Calu3 (cell line): Measurements from ENCODE around the gene MED31. TPM values are rescaled to one million over a fixed set of nuclear protein-coding genes. Genes with fewer than 3 reads are reported as not detected.

Source experiments
- Bru-seq: library from RNA; stranded (reverse); fragments of 400-500 nt; gene quantifications from one replicate; lab custom pipeline; 2021; lab: Mats Ljungman, UMichigan
- BruChase-seq, 2 experiments: library from RNA; stranded (reverse); fragments of 400-500 nt; gene quantifications; one replicate each; lab custom pipeline; 2021; lab: Mats Ljungman, UMichigan
- BruUV-seq: library from RNA; stranded (reverse); fragments of 400-500 nt; replicated peaks from 2 replicates; lab custom pipeline; 2021; lab: Mats Ljungman, UMichigan
- CTCF ChIA-PET: fragments of 300-600 bp; sonication (Branson Sonifier 250); formaldehyde crosslinking; loops from one replicate; lab custom pipeline; 2022; ENCODE audit warnings: antibody characterized with exemption; lab: Charles Lee
- DNase-seq: peaks from one replicate; pipeline ENCODE4 v3.0.0; 2022
- H3K27ac Mint-ChIP-seq: one replicate; pipeline ENCODE4 v1.8.0; 2022; ENCODE audit warnings: mixed read lengths; ENCODE audit not compliant: unreplicated experiment
- H3K27me3 Mint-ChIP-seq: one replicate; pipeline ENCODE4 v1.8.0; 2022; ENCODE audit warnings: mixed read lengths; ENCODE audit not compliant: unreplicated experiment
- H3K36me3 Mint-ChIP-seq: one replicate; pipeline ENCODE4 v1.8.0; 2022; ENCODE audit warnings: mild to moderate bottlenecking, moderate library complexity, mixed read lengths; ENCODE audit not compliant: insufficient read depth, unreplicated experiment
- H3K4me1 Mint-ChIP-seq: one replicate; pipeline ENCODE4 v1.8.0; 2022; ENCODE audit warnings: mild to moderate bottlenecking, low read depth, mixed read lengths; ENCODE audit not compliant: unreplicated experiment
- H3K4me3 Mint-ChIP-seq: one replicate; pipeline ENCODE4 v1.8.0; 2022; ENCODE audit warnings: mild to moderate bottlenecking, low read depth, moderate library complexity, mixed read lengths; ENCODE audit not compliant: unreplicated experiment
- H3K9me3 Mint-ChIP-seq: one replicate; pipeline ENCODE4 v1.8.0; 2022; ENCODE audit warnings: low read depth, mixed read lengths; ENCODE audit not compliant: unreplicated experiment
- CTCF ChIP-seq: fragments of 200-600 bp; IDR thresholded peaks from one replicate; pipeline ENCODE4 v1.8.0; 2022; ENCODE audit warnings: antibody characterized with exemption; ENCODE audit not compliant: unreplicated experiment
- intact Hi-C: fragments of 100-400 bp; cut with micrococcal nuclease; formaldehyde crosslinking; loops from one replicate; pipeline ENCODE4 v1.10.0; 2022; ENCODE audit not compliant: unreplicated experiment
- long read RNA-seq: library from polyadenylated mRNA; stranded (forward); transcript quantifications from one replicate; pipeline ENCODE4 v2.0.0, GENCODE V29; 2022
- total RNA-seq: library from RNA; stranded (reverse); gene quantifications from 2 replicates; pipeline ENCODE4 v1.2.3, GENCODE V29; 2022

The MED31 gene
- 15.1 and 19.9 TPM in 2 replicates for total RNA-seq
- Bru-seq, nascent RNA = percentile 86 among the genes with signal in this experiment
- percentile 60 among the genes with signal in this experiment for BruChase-seq, experiment 1, labeled RNA remaining after a 6-hour chase
- percentile 76 among the genes with signal in this experiment for BruChase-seq, experiment 2, labeled RNA remaining after a 2-hour chase
- long read RNA-seq, transcript MED31-201 (4 exons, 1,654 nt) = major isoform, 24 of 27 reads
- long read RNA-seq, partial matches to known transcripts = 0 of 27 reads
- long read RNA-seq, other reads (novel, unspliced or antisense) = 1 of 27 reads

GRCh38 chr17:6651354-6651918, at the start of gene MED31, which contains the start of gene C17orf100:
Gene MED31 (minus strand): TSS chr17:6651605. CDS start chr17:6651528, 77 bp downstream.
Gene C17orf100 (plus strand): TSS chr17:6651762. CDS start chr17:6651914, 152 bp downstream.
- H3K4me3 Mint-ChIP-seq = peak within 1 kb of the TSS; percentile 89
- intact Hi-C loops = no loop called here
- no TSS peak for BruUV-seq
- CTCF ChIA-PET = interaction anchor here (0.6 kb wide), 1 partner anchor 13 kb away, joined by 3 read pairs; no protein-coding TSS in a partner anchor
- peaks cover 26% of the 10 kb centered on the region for H3K4me1 Mint-ChIP-seq
- no peaks in the 10 kb centered on the region for H3K27me3 Mint-ChIP-seq
- H3K9me3 Mint-ChIP-seq = no peaks in the 10 kb centered on the region
- peak within 1 kb of the TSS; percentile 92 for H3K27ac Mint-ChIP-seq
- peaks cover 34% of the 10 kb centered on the region for H3K36me3 Mint-ChIP-seq
- no peak for TF ChIP-seq CTCF
- DNase-seq = peak; percentile 95

GRCh38 chr17:6700948-6701307, 49.5 kb upstream of the MED31 start:
- CTCF ChIA-PET = no interaction called here
- H3K4me1 Mint-ChIP-seq = no peaks in the 10 kb centered on the region
- intact Hi-C loops = no loop called here
- H3K27ac Mint-ChIP-seq = no peak overlapping the region
- peaks cover 32% of the 10 kb centered on the region for H3K27me3 Mint-ChIP-seq
- H3K9me3 Mint-ChIP-seq = no peaks in the 10 kb centered on the region
- TF ChIP-seq CTCF = no peak
- no TSS peak for BruUV-seq
- no peaks in the 10 kb centered on the region for H3K36me3 Mint-ChIP-seq
- DNase-seq = no peak
- H3K4me3 Mint-ChIP-seq = no peak overlapping the region

- no peak for TF ChIP-seq CTCF
- no peaks in the 10 kb centered on the region for H3K9me3 Mint-ChIP-seq
- intact Hi-C loops = no loop called here
- H3K27me3 Mint-ChIP-seq = peaks cover 27% of the 10 kb centered on the region
- DNase-seq = no peak
- no peak overlapping the region for H3K4me3 Mint-ChIP-seq
- CTCF ChIA-PET = no interaction called here
- H3K36me3 Mint-ChIP-seq = no peaks in the 10 kb centered on the region
- BruUV-seq = no TSS peak
- no peak overlapping the region for H3K27ac Mint-ChIP-seq
- H3K4me1 Mint-ChIP-seq = no peaks in the 10 kb centered on the region
These were observed 48.9 kb upstream of the MED31 start for GRCh38 chr17:6699997-6700947.

GRCh38 chr17:6698004-6698403, 46.6 kb upstream of the MED31 start:
- H3K36me3 Mint-ChIP-seq = no peaks in the 10 kb centered on the region
- H3K9me3 Mint-ChIP-seq = no peaks in the 10 kb centered on the region
- H3K4me1 Mint-ChIP-seq = no peaks in the 10 kb centered on the region
- H3K27ac Mint-ChIP-seq = no peak overlapping the region
- no peak for DNase-seq
- no peak overlapping the region for H3K4me3 Mint-ChIP-seq
- BruUV-seq = no TSS peak
- intact Hi-C loops = no loop called here
- peaks cover 18% of the 10 kb centered on the region for H3K27me3 Mint-ChIP-seq
- CTCF ChIA-PET = no interaction called here
- TF ChIP-seq CTCF = no peak
